Heart right ventricle (tissue), 16 donors: ENCODE results near the gene KIAA2012. TPM values are rescaled to one million over a fixed set of nuclear protein-coding genes. Genes with fewer than 3 reads are reported as not detected.

Experiments used
- ATAC-seq, 8 donors: fragments of 200-7000 bp; cut with Tn5 transposase; one replicate each; pipeline ENCODE4 v1.9.1; 2020; ENCODE audit warnings: mild to moderate bottlenecking in 8 of 8, moderate library complexity in 8 of 8, moderate number of reproducible peaks in 1 of 8
- DNase-seq, 2 donors: peaks; one replicate each; pipeline ENCODE4 v3.0.0-alpha.2; 2020
- H3K27ac ChIP-seq, 10 donors: fragments of 200-600 bp; sonication (generic) in 2 of 10; one replicate each; pipeline versions ENCODE4 v1.5.0 to v1.8.0; 2020 to 2022; ENCODE audit warnings: mild to moderate bottlenecking in 3 of 10
- H3K27me3 ChIP-seq, 7 donors: fragments of 200-600 bp; one replicate each; pipeline ENCODE4 v1.8.0; 2021 to 2022; ENCODE audit warnings: mild to moderate bottlenecking in 2 of 7
- H3K36me3 ChIP-seq, 9 donors: fragments of 200-600 bp; sonication (generic) in 1 of 9; one replicate each; pipeline versions ENCODE4 v1.5.0 to v1.8.0; 2020 to 2022; ENCODE audit warnings: mild to moderate bottlenecking in 2 of 9
- H3K4me1 ChIP-seq, 9 donors: fragments of 200-600 bp; sonication (generic) in 1 of 9; one replicate each; pipeline versions ENCODE4 v1.5.0 to v1.8.0; 2020 to 2022; ENCODE audit warnings: mild to moderate bottlenecking in 4 of 9
- H3K4me3 ChIP-seq, 10 donors: fragments of 200-600 bp; sonication (generic) in 2 of 10; one replicate each; pipeline versions ENCODE4 v1.5.0 to v1.8.0; 2020 to 2022; ENCODE audit warnings: mild to moderate bottlenecking in 7 of 10, moderate library complexity in 2 of 10
- H3K9me3 ChIP-seq, 11 donors: fragments of 200-600 bp in 10 of 11; sonication (generic) in 2 of 11; one replicate each; pipeline versions ENCODE4 v1.5.0 to v1.8.0; 2013 to 2022; ENCODE audit warnings: mild to moderate bottlenecking in 2 of 11, control low read depth in 1 of 11, moderate library complexity in 1 of 11
- WGBS, 2 donors: extraction: QIAGEN DNeasy Blood & Tissue Kit; methylation state at CpG; one replicate each; pipeline ENCODE4 v1.1.7; 2013; ENCODE audit warnings: inconsistent platforms in 1 of 2; 5-methylcytosine and 5-hydroxymethylcytosine counted together
- intact Hi-C, 10 donors: fragments of 100-400 bp; cut with DNase I; formaldehyde crosslinking; loops; one replicate each; pipeline versions ENCODE4 v1.11.1 to v1.14.2; 2022
- polyA plus RNA-seq, 2 donors: library from polyadenylated mRNA; stranded (reverse); fragments of 200-250 nt; gene quantifications; one replicate each; pipeline ENCODE4 v1.2.3, GENCODE V29; 2013
- total RNA-seq, 10 donors: library from RNA; stranded (reverse); fragmentation: NEBNext Ultra II Directional in 3 of 10; extraction: Animal tissue kit (Norgen Biotek cat#: 25700) in 3 of 10; gene quantifications; one replicate each; pipeline versions ENCODE4 v1.2.1 to v1.2.4, GENCODE V29; 2021 to 2023
- TF ChIP-seq, protein P1 (sequence below), 9 donors: fragments of 200-600 bp; sonication (generic) in 2 of 9; IDR thresholded peaks; one replicate each; pipeline versions ENCODE4 v1.5.0 to v1.8.0; 2021 to 2022; ENCODE audit warnings: antibody characterized with exemption in 9 of 9, mild to moderate bottlenecking in 5 of 9, moderate library complexity in 1 of 9
- donor health status: Arrhythmogenic right ventricular cardiomyopathy.
- donor health status: ischemic (EF 13 %, LVEDD 7.1; RV severe dilation, severe dysfunction).
- donor health status: healthy with polysubstance abuse.
- donor health status: DM: no; HTN: yes; CAD: no.
- donor health status: DM: no; HTN: no; CAD: no.
- donor health status: ischemic (EF 25% LVEDD 6.9; RV normal size, moderate dysfunction).
- donor health status: ischemic (EF 25% LVEDD 5.7; RV mildly dilated, moderate dysfunction).
- donor health status: healthy.
- donor health status: DM: yes; HTN: yes; CAD: no.
- donor health status: Ischemic cardiomyopathy.
- donor health status: ischemic (EF 35%, LVEDD 5.7; RV mildly dilated, moderate dysfunction).
- donor health status: nonischemic (EF 11% LVEDD 7.7; RV severe dilation, severe dysfunction).
- donor health status: DM: yes; HTN: yes; CAD: no.
- donor health status: PGD.
- donor health status: ischemic (EF 29% LVEDD 5.4; RV normal size, mild dysfunction).
- donor health status: nonischemic (EF 23%, LVEDD 6.1; RV moderate dilation, normal function).

Gene KIAA2012
- total and polyA plus RNA-seq, 12 donors, result not detected

- H3K4me3 ChIP-seq, result no peak overlapping the region
- no peaks in the 10 kb centered on the region for H3K36me3 ChIP-seq
- 35 to 64% methylated on average over 3 of the region's 3 CpGs for WGBS, 2 donors
- no peak overlapping the region for H3K27ac ChIP-seq
- no peak for ATAC-seq
- peaks cover 0 to 25% (median 6%) of the 10 kb centered on the region in 7 donors for H3K27me3 ChIP-seq
- peaks cover 0 to 17% (median 10%) of the 10 kb centered on the region in 9 donors for H3K4me1 ChIP-seq
- no peak for DNase-seq
- TF ChIP-seq, protein P1, sequence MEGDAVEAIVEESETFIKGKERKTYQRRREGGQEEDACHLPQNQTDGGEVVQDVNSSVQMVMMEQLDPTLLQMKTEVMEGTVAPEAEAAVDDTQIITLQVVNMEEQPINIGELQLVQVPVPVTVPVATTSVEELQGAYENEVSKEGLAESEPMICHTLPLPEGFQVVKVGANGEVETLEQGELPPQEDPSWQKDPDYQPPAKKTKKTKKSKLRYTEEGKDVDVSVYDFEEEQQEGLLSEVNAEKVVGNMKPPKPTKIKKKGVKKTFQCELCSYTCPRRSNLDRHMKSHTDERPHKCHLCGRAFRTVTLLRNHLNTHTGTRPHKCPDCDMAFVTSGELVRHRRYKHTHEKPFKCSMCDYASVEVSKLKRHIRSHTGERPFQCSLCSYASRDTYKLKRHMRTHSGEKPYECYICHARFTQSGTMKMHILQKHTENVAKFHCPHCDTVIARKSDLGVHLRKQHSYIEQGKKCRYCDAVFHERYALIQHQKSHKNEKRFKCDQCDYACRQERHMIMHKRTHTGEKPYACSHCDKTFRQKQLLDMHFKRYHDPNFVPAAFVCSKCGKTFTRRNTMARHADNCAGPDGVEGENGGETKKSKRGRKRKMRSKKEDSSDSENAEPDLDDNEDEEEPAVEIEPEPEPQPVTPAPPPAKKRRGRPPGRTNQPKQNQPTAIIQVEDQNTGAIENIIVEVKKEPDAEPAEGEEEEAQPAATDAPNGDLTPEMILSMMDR (IDR thresholded peaks at IDR 0.05), result no peak
- intact Hi-C loops, result loop anchor here in 5 of 10 donors (5.0 to 10.0 kb wide), 4 partner anchors 100 to 260 kb away; no protein-coding TSS in a partner anchor
- H3K9me3 ChIP-seq, result no peaks in the 10 kb centered on the region
These were observed 18.4 kb upstream of the KIAA2012 start for GRCh38 chr2:202054679-202055078.

DNA sequence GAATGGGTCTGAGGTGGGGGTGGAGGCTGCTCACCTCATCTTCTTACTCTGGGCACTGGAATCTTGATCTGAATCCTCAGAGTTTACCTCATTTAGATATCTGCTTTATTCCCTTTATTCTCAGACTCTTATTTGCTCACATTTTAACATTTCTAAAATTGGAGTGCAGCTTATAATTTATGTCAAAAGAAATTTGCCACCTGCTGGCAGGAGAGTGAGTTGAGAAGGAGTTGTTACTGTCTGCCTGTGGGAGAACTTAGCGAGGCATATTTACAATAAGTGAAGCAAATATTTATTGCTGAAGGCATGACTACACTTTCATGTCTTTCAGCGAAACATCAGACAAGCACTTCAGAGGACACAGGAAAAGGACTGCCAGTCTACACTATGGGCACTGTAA, 16.4 kb upstream of the KIAA2012 start:
- Histone ChIP-seq H3K27ac (no peak overlapping the region), H3K36me3 (no peaks in the 10 kb centered on the region), H3K4me1 (peaks cover 0 to 10% (median 7%) of the 10 kb centered on the region in 9 donors), H3K4me3 (no peak overlapping the region), H3K27me3 (peaks cover 0 to 25% (median 6%) of the 10 kb centered on the region in 7 donors), H3K9me3 (no peaks in the 10 kb centered on the region)
- no peak for DNase-seq
- intact Hi-C loops, result loop anchor here in 4 of 10 donors (5.0 to 10.0 kb wide), 4 partner anchors 98 to 262 kb away; no protein-coding TSS in a partner anchor
- TF ChIP-seq, protein P1 (IDR thresholded peaks at IDR 0.05), result peak in 6 of 9 donors; percentile 16 to 48 (median 34)
- WGBS, 2 donors, result 68 to 76% methylated on average over 2 of the region's 2 CpGs
- ATAC-seq, result no peak

DNA sequence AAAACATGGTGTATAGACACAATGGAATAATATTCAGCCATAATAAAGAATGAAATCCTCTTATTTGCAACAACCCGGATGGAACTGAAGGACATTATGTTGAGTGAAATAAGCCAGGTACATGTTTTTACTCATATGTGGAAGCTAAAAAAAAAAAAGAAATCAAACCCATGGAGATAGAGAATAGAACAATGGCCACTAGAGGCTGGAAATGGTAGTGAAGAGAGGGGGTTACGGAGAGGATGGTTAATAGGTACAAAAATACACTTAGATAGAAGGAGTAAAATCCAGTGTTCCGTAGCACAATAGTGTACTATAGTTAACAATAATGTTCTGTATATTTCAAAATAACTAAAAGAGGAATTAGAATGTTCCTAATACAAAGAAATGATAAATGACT, 12.8 kb upstream of the KIAA2012 start:
- peaks cover 0 to 17% (median 0%) of the 10 kb centered on the region in 9 donors for H3K4me1 ChIP-seq
- 83 to 84% methylated on average over 3 of the region's 3 CpGs for WGBS, 2 donors
- intact Hi-C loops, result loop anchor here in 1 of 10 donors (10.0 kb wide), 1 partner anchor 115 kb away; no protein-coding TSS in a partner anchor

DNA sequence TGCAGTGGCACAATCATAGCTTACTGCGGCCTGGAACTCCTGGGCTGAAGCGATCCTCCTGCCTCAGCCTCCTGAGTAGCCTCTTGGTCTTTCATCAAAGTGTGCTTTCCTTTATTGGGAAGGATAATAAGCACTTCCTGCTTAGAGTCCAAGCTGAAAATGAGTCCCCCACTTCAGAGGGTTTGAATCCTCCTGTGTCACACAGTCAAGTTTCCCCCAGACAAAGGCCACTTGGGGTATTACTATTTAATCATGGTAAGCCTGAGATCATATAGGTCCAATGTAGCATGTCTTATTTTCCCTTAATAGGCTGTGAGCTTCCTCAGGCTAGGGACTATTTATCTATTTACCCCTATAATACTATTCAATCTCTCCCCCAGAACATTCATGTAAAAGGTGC, 11.4 kb upstream of the KIAA2012 start:
- H3K27ac ChIP-seq, result no peak overlapping the region
- 97 to 98% methylated on average over 2 of the region's 2 CpGs for WGBS, 2 donors
- ATAC-seq, result no peak
- H3K36me3 ChIP-seq, result no peaks in the 10 kb centered on the region
- intact Hi-C loops, result loop anchor here in 1 of 10 donors (10.0 kb wide), 1 partner anchor 113 kb away; no protein-coding TSS in a partner anchor
- H3K4me1 ChIP-seq, result peaks cover 0 to 17% (median 0%) of the 10 kb centered on the region in 9 donors
- TF ChIP-seq, protein P1 (IDR thresholded peaks at IDR 0.05), result no peak
- no peak for DNase-seq
- H3K27me3 ChIP-seq, result peaks cover 0 to 5% (median 0%) of the 10 kb centered on the region in 7 donors
- no peaks in the 10 kb centered on the region for H3K9me3 ChIP-seq
- H3K4me3 ChIP-seq, result no peak overlapping the region

More for the DNA sequence above, 12.8 kb upstream of the KIAA2012 start:
- TF ChIP-seq, protein P1 (IDR thresholded peaks at IDR 0.05), result peak in 4 of 9 donors; percentile 10 to 20 (median 16)
- H3K36me3 ChIP-seq, result no peaks in the 10 kb centered on the region
- no peak overlapping the region for H3K4me3 ChIP-seq
- H3K27ac ChIP-seq, result no peak overlapping the region
- ATAC-seq, result no peak
- H3K9me3 ChIP-seq, result no peaks in the 10 kb centered on the region
- H3K27me3 ChIP-seq, result peaks cover 0 to 10% (median 5%) of the 10 kb centered on the region in 7 donors
- no peak for DNase-seq
